ENCODE data around the gene SF3B4. TPM values are rescaled to one million over a fixed set of nuclear protein-coding genes. Genes with fewer than 3 reads are reported as not detected.

The SF3B4 gene
- total RNA-seq = 10 to 100 TPM; 12.1 to 21.6 (median 14.0) TPM

GRCh38 chr1:149927563-149928400 lies at the start of gene SF3B4:
Gene SF3B4 (minus strand): TSS chr1:149927803. CDS start chr1:149927759, 44 bp downstream.
- DNase-seq (ENCODE audit: extremely low spot score) = peak; percentile 98
- TF ChIP-seq POLR2AphosphoS5 (IDR thresholded peaks at IDR 0.05) = peak; percentile 99
- peak in 1 of 3 experiments; percentile 2 for TF ChIP-seq CTCF (IDR thresholded peaks at IDR 0.05)
- peak; percentile 73 for TF ChIP-seq POLR2A (IDR thresholded peaks at IDR 0.05; ENCODE audit: low read depth)
- no peak for TF ChIP-seq EP300 (IDR thresholded peaks at IDR 0.05)
- Histone ChIP-seq H3K4me1 (peaks cover 29 to 42% (median 36%) of the 10 kb centered on the region in 4 donors), H3K4me3 (peak within 1 kb of the TSS; percentile 73 to 90 (median 80)), H3K36me3 (peaks cover 31 to 75% (median 57%) of the 10 kb centered on the region in 4 donors), H3K27ac (replicated peaks in 1 of 4) (peak within 1 kb of the TSS; percentile 88 to 96 (median 92)), H3K27me3 (no peaks in the 10 kb centered on the region), H3K9me3 (no peaks in the 10 kb centered on the region)
- WGBS = 0% methylated on average over 28 of the region's 47 CpGs
- intact Hi-C loops (cut with DNase I) = no loop called here

GRCh38 chr1:149977345-149977744 lies 49.7 kb upstream of the SF3B4 start:
- no peak overlapping the region for H3K4me3 ChIP-seq
- intact Hi-C loops (cut with DNase I) = no loop called here
- peaks cover 11 to 55% (median 45%) of the 10 kb centered on the region in 4 donors for H3K4me1 ChIP-seq
- no peaks in the 10 kb centered on the region for H3K27me3 ChIP-seq
- no peak for TF ChIP-seq CTCF (IDR thresholded peaks at IDR 0.05)
- no peak for TF ChIP-seq POLR2A (IDR thresholded peaks at IDR 0.05; ENCODE audit: low read depth)
- TF ChIP-seq POLR2AphosphoS5 (IDR thresholded peaks at IDR 0.05) = no peak
- TF ChIP-seq EP300 (IDR thresholded peaks at IDR 0.05) = no peak
- no peak overlapping the region for H3K27ac ChIP-seq (replicated peaks in 1 of 4)
- whole genome bisulfite sequencing = 88% methylated on average over 3 of the region's 3 CpGs
- no peak for DNase-seq (ENCODE audit: extremely low spot score)
- H3K9me3 ChIP-seq = no peaks in the 10 kb centered on the region
- peaks cover 23 to 49% (median 42%) of the 10 kb centered on the region in 4 donors for H3K36me3 ChIP-seq

- no peak overlapping the region for H3K4me3 ChIP-seq
- 90% methylated on average over 2 of the region's 2 CpGs for WGBS
- no peak for TF ChIP-seq POLR2AphosphoS5 (IDR thresholded peaks at IDR 0.05)
- no peak for TF ChIP-seq CTCF (IDR thresholded peaks at IDR 0.05)
- peaks cover 49 to 91% (median 85%) of the 10 kb centered on the region in 4 donors for H3K36me3 ChIP-seq
- H3K4me1 ChIP-seq = peaks cover 0 to 13% (median 2%) of the 10 kb centered on the region in 4 donors
- no peaks in the 10 kb centered on the region for H3K9me3 ChIP-seq
- no peaks in the 10 kb centered on the region for H3K27me3 ChIP-seq
- no peak overlapping the region for H3K27ac ChIP-seq (replicated peaks in 1 of 4)
- intact Hi-C loops (cut with DNase I) = no loop called here
- DNase-seq (ENCODE audit: extremely low spot score) = no peak
Measured at GRCh38 chr1:149972547-149972946, 44.9 kb upstream of the SF3B4 start.

GRCh38 chr1:149967646-149968045 lies 40.0 kb upstream of the SF3B4 start:
- DNase-seq (ENCODE audit: extremely low spot score) = no peak
- intact Hi-C loops (cut with DNase I) = no loop called here
- peaks cover 50 to 95% (median 87%) of the 10 kb centered on the region in 4 donors for H3K36me3 ChIP-seq

More at GRCh38 chr1:149967646-149968045, 40.0 kb upstream of the SF3B4 start:
- no peak overlapping the region for H3K4me3 ChIP-seq
- no peak for TF ChIP-seq POLR2A (IDR thresholded peaks at IDR 0.05; ENCODE audit: low read depth)
- no peak for TF ChIP-seq POLR2AphosphoS5 (IDR thresholded peaks at IDR 0.05)
- no peak for TF ChIP-seq CTCF (IDR thresholded peaks at IDR 0.05)
- no peaks in the 10 kb centered on the region for H3K27me3 ChIP-seq
- no peaks in the 10 kb centered on the region for H3K9me3 ChIP-seq
- peaks cover 5 to 18% (median 12%) of the 10 kb centered on the region in 4 donors for H3K4me1 ChIP-seq
- no peak overlapping the region for H3K27ac ChIP-seq (replicated peaks in 1 of 4)
